ENCODE results near the gene MAGIX.
A peak's percentile ranks its signal among the peaks of the same experiment; 100 is the strongest.

DNA sequence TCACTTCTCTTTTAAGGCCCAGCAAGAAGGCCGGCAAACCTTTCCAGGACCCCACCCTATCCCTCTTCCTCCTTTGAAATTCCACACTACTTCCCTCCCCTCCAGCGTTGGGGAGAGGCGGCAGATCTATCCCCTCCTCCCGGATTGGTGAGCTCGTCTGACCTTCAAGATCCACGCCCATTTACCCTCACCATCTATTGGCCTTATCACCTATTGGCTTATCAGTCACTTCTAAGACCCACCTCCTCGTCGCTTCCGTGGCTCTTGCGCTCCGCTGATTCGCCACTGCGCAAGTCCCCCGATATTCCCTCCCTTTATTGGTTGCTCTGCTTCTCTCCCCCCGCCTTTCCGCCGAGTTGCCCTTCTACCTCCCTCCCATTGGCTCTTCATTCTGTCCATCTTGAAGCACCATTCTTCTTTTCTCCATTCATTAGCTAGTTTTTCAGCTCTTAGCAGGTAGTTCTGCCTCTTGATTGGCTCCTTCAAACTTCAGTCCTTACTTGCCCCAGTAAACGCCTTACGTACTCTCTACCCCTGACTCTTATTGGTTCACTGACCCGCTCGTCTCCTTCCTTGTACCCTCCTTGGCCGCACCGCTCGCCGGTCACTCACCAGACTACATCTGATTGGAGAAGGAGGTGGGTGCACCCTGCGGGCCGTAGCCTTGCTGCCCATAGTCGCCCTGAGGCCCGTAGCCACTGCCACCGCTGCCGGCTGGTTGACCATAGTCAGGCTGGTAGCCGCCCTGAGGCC, 28.4 kb downstream of the MAGIX start:
- TF ChIP-seq, protein P1, sequence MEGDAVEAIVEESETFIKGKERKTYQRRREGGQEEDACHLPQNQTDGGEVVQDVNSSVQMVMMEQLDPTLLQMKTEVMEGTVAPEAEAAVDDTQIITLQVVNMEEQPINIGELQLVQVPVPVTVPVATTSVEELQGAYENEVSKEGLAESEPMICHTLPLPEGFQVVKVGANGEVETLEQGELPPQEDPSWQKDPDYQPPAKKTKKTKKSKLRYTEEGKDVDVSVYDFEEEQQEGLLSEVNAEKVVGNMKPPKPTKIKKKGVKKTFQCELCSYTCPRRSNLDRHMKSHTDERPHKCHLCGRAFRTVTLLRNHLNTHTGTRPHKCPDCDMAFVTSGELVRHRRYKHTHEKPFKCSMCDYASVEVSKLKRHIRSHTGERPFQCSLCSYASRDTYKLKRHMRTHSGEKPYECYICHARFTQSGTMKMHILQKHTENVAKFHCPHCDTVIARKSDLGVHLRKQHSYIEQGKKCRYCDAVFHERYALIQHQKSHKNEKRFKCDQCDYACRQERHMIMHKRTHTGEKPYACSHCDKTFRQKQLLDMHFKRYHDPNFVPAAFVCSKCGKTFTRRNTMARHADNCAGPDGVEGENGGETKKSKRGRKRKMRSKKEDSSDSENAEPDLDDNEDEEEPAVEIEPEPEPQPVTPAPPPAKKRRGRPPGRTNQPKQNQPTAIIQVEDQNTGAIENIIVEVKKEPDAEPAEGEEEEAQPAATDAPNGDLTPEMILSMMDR (IDR thresholded peaks at IDR 0.05) = peak in 1 of 3 experiments; percentile 29
- TF ChIP-seq POLR2A (IDR thresholded peaks at IDR 0.05) = no peak

All from testis (tissue), 2 donors.